Activated CD4-positive, alpha-beta T cell treated with anti-CD3 and anti-CD28 coated beads for 4 hours (primary cell): ENCODE measurements around the gene NBAS.
"Not testable (repeated sequence)": the region's sequence is repeated elsewhere in the genome, so short reads cannot be mapped to it uniquely, and the experiment has no call there.

ENCODE experiments used
- DNase-seq, 2 donors: peaks; one replicate each; pipeline ENCODE4 v3.0.0-alpha.2; 2020

The NBAS gene

GRCh38 chr2:15299904-15300520, 261.1 kb downstream of the NBAS start:
- DNase-seq, result no peak

GRCh38 chr2:15298770-15299169, 262.4 kb downstream of the NBAS start:
- no peak for DNase-seq

GRCh38 chr2:15293262-15293937, 267.7 kb downstream of the NBAS start:
- no peak for DNase-seq

- no peak for DNase-seq
Observed at GRCh38 chr2:15287447-15288184, 273.5 kb downstream of the NBAS start.

- DNase-seq, result no peak
Observed at GRCh38 chr2:15284614-15285013, 276.5 kb downstream of the NBAS start.

GRCh38 chr2:15281681-15282080, 279.5 kb downstream of the NBAS start:
- DNase-seq, result no peak

- no peak for DNase-seq
Observed at GRCh38 chr2:15279201-15279876, 281.8 kb downstream of the NBAS start.

- DNase-seq, result no peak
Observed at GRCh38 chr2:15278296-15278695, 282.8 kb downstream of the NBAS start.

- no peak for DNase-seq
Observed at GRCh38 chr2:15275346-15275745, 285.8 kb downstream of the NBAS start.

GRCh38 chr2:15273452-15273851, 287.7 kb downstream of the NBAS start:
- DNase-seq, result no peak

GRCh38 chr2:15272942-15273341, 288.2 kb downstream of the NBAS start:
- no peak for DNase-seq

GRCh38 chr2:15271941-15272542, 289.1 kb downstream of the NBAS start:
- DNase-seq, result no peak

GRCh38 chr2:15271276-15271675, 289.9 kb downstream of the NBAS start:
- no peak for DNase-seq

GRCh38 chr2:15269043-15269442, 292.1 kb downstream of the NBAS start:
- no peak for DNase-seq

GRCh38 chr2:15265889-15266288, 295.2 kb downstream of the NBAS start:
- no peak for DNase-seq

GRCh38 chr2:15263976-15264685, 297.0 kb downstream of the NBAS start:
- DNase-seq, result no peak

GRCh38 chr2:15262792-15263191, 298.3 kb downstream of the NBAS start:
- DNase-seq, result no peak

GRCh38 chr2:15260835-15261234, 300.3 kb downstream of the NBAS start:
- DNase-seq, result no peak

- no peak for DNase-seq
Observed at GRCh38 chr2:15260196-15260595, 300.9 kb downstream of the NBAS start.

- DNase-seq, result no peak
Observed at GRCh38 chr2:15259356-15259756, 301.8 kb downstream of the NBAS start.

GRCh38 chr2:15258385-15258784, 302.7 kb downstream of the NBAS start:
- not testable (repeated sequence) for DNase-seq

GRCh38 chr2:15253835-15254286, 307.3 kb downstream of the NBAS start:
- no peak for DNase-seq
